Measurements from ENCODE around the gene ZNF611. TPM values are rescaled to one million over a fixed set of nuclear protein-coding genes. Genes with fewer than 3 reads are reported as not detected.

The ZNF611 gene
- polyA plus RNA-seq, 1 donor (not counting 4 experiments of a cell fraction or from before 2014, with no cell fraction given) = 2.9 TPM

DNA sequence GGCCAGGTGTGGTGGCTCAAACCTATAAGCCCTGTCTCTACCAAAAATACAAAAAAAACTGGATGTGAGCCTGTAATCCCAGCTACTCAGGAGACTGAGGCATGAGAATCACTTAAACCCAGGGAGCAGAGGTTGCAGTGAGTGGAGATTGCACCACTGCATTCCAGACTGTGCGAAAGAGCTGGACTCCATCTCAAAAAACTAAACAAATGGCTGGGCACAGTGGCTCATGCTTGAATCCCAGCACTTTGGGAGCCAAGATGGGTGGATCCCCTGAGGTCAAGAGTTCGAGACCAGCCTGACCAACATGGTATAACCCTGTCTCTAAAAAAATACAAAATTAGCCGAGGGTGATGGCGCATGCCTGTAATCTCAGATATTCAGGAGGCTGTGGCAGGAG, 61.8 kb downstream of the ZNF611 start:
- H3K4me1 ChIP-seq (ENCODE audit: control insufficient read depth, extremely low read depth, insufficient read depth, low read length) = peaks cover 3% of the 10 kb centered on the region
- peaks cover 10% of the 10 kb centered on the region for H3K9me3 ChIP-seq (ENCODE audit: control insufficient read depth, low read depth, low read length)
- no peaks in the 10 kb centered on the region for H3K9me1 ChIP-seq (ENCODE audit: control insufficient read depth, extremely low read depth, insufficient read depth, low read length)
- TF ChIP-seq, protein P1, sequence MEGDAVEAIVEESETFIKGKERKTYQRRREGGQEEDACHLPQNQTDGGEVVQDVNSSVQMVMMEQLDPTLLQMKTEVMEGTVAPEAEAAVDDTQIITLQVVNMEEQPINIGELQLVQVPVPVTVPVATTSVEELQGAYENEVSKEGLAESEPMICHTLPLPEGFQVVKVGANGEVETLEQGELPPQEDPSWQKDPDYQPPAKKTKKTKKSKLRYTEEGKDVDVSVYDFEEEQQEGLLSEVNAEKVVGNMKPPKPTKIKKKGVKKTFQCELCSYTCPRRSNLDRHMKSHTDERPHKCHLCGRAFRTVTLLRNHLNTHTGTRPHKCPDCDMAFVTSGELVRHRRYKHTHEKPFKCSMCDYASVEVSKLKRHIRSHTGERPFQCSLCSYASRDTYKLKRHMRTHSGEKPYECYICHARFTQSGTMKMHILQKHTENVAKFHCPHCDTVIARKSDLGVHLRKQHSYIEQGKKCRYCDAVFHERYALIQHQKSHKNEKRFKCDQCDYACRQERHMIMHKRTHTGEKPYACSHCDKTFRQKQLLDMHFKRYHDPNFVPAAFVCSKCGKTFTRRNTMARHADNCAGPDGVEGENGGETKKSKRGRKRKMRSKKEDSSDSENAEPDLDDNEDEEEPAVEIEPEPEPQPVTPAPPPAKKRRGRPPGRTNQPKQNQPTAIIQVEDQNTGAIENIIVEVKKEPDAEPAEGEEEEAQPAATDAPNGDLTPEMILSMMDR (optimal IDR thresholded peaks at IDR 0.05 in 1 of 3, IDR thresholded peaks at IDR 0.05 in 1 of 3, conservative IDR thresholded peaks at IDR 0.05 in 1 of 3; ENCODE audit: extremely low read depth in 1 of 3, insufficient read depth in 2 of 3, low read length in 3 of 3) = no peak
- no peak for TF ChIP-seq EZH2 (IDR thresholded peaks at IDR 0.05; ENCODE audit: low read length)
- no peak overlapping the region for H3K9ac ChIP-seq (ENCODE audit: control insufficient read depth, extremely low read depth, insufficient read depth, low read length)
- no peaks in the 10 kb centered on the region for H4K20me1 ChIP-seq (ENCODE audit: control insufficient read depth, extremely low read depth, insufficient read depth, low read length)
- no peak overlapping the region for H3K4me2 ChIP-seq (ENCODE audit: control insufficient read depth, extremely low read depth, insufficient read depth, low read depth, low read length)
- FAIRE-seq (no peak), DNase-seq (ENCODE audit: low read depth, low spot score) (no peak)
- dilution Hi-C loops (cut with MboI; ENCODE audit: extremely low pct_ligation_motif_present, low sequenced_read_pairs) = no loop called here
- H3K4me3 ChIP-seq (ENCODE audit: control insufficient read depth in 2 of 3, extremely low read depth in 1 of 3, insufficient read depth in 2 of 3, low read depth in 1 of 3, low read length in 3 of 3) = no peak overlapping the region
- no peak overlapping the region for H3K27ac ChIP-seq (ENCODE audit: control insufficient read depth, insufficient read depth, low read length)
- peaks cover 39% of the 10 kb centered on the region for H3K79me2 ChIP-seq (ENCODE audit: control insufficient read depth, insufficient read depth, low read length)
- no peaks in the 10 kb centered on the region for H3K27me3 ChIP-seq (ENCODE audit: control insufficient read depth, extremely low read depth, insufficient read depth, low read length)
- no peak overlapping the region for H2AFZ ChIP-seq (ENCODE audit: control insufficient read depth, low read length)
- peaks cover 2 to 9% of the 10 kb centered on the region in 2 experiments for H3K36me3 ChIP-seq (ENCODE audit: control insufficient read depth in 2 of 2, extremely low read depth in 1 of 2, insufficient read depth in 2 of 2, low read length in 2 of 2)

- peak overlapping the region; percentile 80 for H3K27ac ChIP-seq (ENCODE audit: control insufficient read depth, insufficient read depth, low read length)
- peaks cover 6% of the 10 kb centered on the region for H3K4me1 ChIP-seq (ENCODE audit: control insufficient read depth, extremely low read depth, insufficient read depth, low read length)
- no peak overlapping the region for H3K4me3 ChIP-seq (ENCODE audit: control insufficient read depth in 2 of 3, extremely low read depth in 1 of 3, insufficient read depth in 2 of 3, low read depth in 1 of 3, low read length in 3 of 3)
- TF ChIP-seq, protein P1 (optimal IDR thresholded peaks at IDR 0.05 in 1 of 3, IDR thresholded peaks at IDR 0.05 in 1 of 3, conservative IDR thresholded peaks at IDR 0.05 in 1 of 3; ENCODE audit: extremely low read depth in 1 of 3, insufficient read depth in 2 of 3, low read length in 3 of 3) = no peak
- no peak for TF ChIP-seq EZH2 (IDR thresholded peaks at IDR 0.05; ENCODE audit: low read length)
- H4K20me1 ChIP-seq (ENCODE audit: control insufficient read depth, extremely low read depth, insufficient read depth, low read length) = no peaks in the 10 kb centered on the region
- FAIRE-seq = peak; percentile 98
- H3K9me1 ChIP-seq (ENCODE audit: control insufficient read depth, extremely low read depth, insufficient read depth, low read length) = no peaks in the 10 kb centered on the region
- peaks cover 10% of the 10 kb centered on the region for H3K9me3 ChIP-seq (ENCODE audit: control insufficient read depth, low read depth, low read length)
- peak; percentile 88 for DNase-seq (ENCODE audit: low read depth, low spot score)
- peaks cover 2 to 9% of the 10 kb centered on the region in 2 experiments for H3K36me3 ChIP-seq (ENCODE audit: control insufficient read depth in 2 of 2, extremely low read depth in 1 of 2, insufficient read depth in 2 of 2, low read length in 2 of 2)
- peaks cover 26% of the 10 kb centered on the region for H3K79me2 ChIP-seq (ENCODE audit: control insufficient read depth, insufficient read depth, low read length)
- H2AFZ ChIP-seq (ENCODE audit: control insufficient read depth, low read length) = no peak overlapping the region
- no peak overlapping the region for H3K9ac ChIP-seq (ENCODE audit: control insufficient read depth, extremely low read depth, insufficient read depth, low read length)
- no peak overlapping the region for H3K4me2 ChIP-seq (ENCODE audit: control insufficient read depth, extremely low read depth, insufficient read depth, low read depth, low read length)
- dilution Hi-C loops (cut with MboI; ENCODE audit: extremely low pct_ligation_motif_present, low sequenced_read_pairs) = no loop called here
- H3K27me3 ChIP-seq (ENCODE audit: control insufficient read depth, extremely low read depth, insufficient read depth, low read length) = no peaks in the 10 kb centered on the region
Observed at GRCh38 chr19:52670046-52670445, 64.8 kb downstream of the ZNF611 start.

Data from keratinocyte (primary cell).